ENCODE measurements around the gene GUCY2D.

DNA sequence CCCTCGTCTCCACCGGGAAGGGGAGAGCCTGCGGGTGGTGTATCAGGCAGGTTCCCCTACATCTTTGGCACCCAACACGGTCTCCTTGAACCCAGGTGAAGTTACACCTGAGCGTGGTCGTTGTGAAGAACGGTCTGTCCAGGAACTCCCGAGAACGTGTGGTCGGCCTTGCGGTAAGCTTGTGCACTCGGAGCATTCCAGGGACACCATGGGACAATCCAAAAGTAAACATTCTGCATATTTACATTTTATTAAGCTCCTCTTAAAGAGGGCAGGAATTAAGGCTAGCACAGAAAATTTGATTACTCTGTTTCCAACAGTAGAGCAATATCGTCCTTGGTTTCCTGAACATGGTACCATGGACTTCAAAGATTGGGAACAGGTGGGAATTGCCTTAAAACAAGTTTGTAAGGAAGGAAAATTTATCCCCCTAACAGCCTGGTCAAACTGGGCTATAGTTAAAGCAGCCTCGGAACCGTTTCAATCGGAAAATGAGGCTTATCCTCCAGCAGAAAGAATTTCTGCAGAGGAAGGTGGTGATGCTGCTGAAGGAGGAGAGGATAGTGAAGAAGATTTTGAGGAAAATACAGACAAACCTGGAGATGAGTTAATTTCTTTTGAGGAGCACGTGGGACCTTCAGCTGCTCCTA is 54.7 kb downstream of the GUCY2D start:
- TF ChIP-seq, protein P1, sequence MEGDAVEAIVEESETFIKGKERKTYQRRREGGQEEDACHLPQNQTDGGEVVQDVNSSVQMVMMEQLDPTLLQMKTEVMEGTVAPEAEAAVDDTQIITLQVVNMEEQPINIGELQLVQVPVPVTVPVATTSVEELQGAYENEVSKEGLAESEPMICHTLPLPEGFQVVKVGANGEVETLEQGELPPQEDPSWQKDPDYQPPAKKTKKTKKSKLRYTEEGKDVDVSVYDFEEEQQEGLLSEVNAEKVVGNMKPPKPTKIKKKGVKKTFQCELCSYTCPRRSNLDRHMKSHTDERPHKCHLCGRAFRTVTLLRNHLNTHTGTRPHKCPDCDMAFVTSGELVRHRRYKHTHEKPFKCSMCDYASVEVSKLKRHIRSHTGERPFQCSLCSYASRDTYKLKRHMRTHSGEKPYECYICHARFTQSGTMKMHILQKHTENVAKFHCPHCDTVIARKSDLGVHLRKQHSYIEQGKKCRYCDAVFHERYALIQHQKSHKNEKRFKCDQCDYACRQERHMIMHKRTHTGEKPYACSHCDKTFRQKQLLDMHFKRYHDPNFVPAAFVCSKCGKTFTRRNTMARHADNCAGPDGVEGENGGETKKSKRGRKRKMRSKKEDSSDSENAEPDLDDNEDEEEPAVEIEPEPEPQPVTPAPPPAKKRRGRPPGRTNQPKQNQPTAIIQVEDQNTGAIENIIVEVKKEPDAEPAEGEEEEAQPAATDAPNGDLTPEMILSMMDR (IDR thresholded peaks at IDR 0.05 in 8 of 11, conservative IDR thresholded peaks at IDR 0.05 in 3 of 11), result no peak
- TF ChIP-seq POLR2A (IDR thresholded peaks at IDR 0.05) (no peak), POLR2AphosphoS5 (IDR thresholded peaks at IDR 0.05) (no peak)
